ENCODE results near the gene CHRNB4.

CHRNB4 gene

GRCh38 chr15:78630886-78631633, 9.9 kb downstream of the CHRNB4 start:
- DNase-seq (ENCODE audit: low read depth) = no peak

- no peak for DNase-seq (ENCODE audit: low read depth)
Measured at GRCh38 chr15:78629716-78630065, 11.3 kb downstream of the CHRNB4 start.

DNA sequence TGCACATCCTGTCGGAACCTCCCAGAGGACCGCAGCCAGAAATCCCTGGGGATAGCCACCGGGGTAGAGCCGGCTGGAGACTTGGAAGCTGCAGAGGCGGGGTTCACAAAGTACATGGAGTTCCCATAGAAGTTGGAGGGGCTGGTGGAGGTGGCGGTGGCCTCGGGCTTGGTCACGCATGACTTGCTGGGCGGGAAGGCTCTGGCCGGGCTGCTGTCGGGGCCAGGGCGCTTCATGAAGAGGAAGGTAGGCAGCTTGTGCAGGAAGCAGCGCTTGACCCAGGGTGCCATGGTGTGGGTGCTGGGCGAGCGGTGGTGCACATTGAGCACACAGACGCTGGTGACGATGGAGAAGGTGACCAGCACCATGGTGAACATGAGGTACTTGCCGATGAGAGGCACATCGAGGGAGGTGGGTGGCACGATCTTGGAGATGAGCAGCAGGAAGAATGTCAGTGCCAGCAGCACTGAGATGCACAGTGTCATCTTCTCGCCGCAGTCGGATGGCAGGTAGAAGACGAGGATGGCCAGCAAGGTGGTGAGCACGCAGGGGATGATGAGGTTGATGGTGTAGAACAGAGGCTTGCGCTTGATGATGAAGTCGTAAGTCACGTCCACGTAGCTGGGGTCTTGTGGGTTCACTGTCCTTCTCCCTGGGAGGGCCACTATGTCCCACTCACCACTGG, 11.8 kb downstream of the CHRNB4 start:
- DNase-seq (ENCODE audit: low read depth) = no peak

DNA sequence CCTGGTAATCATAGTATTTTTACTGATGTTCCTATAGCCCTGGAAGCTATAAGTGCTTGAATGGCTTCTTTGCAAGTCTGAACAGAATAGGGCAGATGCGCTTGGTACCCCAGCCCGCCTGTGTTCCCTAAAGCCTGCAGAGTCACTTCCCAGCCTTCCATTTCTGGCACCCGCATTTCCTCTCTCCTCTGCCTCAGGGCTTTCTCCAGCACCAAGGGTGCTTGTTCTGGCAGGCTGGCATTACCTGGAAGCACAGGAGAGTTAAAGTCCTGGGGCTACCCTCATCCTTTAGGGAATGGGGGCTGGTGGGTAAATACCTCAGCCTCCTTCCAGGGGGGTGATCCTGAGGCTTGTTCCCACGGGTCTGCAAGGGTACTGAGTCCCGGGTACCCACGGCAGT, 12.8 kb downstream of the CHRNB4 start:
- no peak for DNase-seq (ENCODE audit: low read depth)

DNA sequence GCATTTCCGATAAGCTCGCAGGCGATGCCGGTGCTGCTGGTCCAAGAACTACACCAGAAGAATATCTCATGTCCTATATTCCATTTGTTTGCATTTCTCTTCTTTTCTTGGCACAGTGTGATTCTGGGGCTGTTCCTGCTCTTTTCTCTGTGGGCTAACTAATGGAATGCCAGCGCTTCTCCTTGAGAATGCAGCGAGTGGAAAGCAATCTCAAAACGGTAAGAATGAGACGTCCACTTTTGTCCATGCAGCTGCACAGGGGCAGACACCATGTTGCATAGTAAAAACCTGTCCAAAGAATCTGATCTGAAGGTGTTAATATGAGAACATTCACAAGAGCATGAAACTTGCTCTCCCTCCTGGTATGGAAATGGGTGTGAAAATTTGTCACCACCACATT, 13.7 kb downstream of the CHRNB4 start:
- no peak for DNase-seq (ENCODE audit: low read depth)

- no peak for DNase-seq (ENCODE audit: low read depth)
Measured at GRCh38 chr15:78626381-78626995, 14.5 kb downstream of the CHRNB4 start.

- no peak for DNase-seq (ENCODE audit: low read depth)
Measured at GRCh38 chr15:78625606-78626280, 15.3 kb downstream of the CHRNB4 start.

DNA sequence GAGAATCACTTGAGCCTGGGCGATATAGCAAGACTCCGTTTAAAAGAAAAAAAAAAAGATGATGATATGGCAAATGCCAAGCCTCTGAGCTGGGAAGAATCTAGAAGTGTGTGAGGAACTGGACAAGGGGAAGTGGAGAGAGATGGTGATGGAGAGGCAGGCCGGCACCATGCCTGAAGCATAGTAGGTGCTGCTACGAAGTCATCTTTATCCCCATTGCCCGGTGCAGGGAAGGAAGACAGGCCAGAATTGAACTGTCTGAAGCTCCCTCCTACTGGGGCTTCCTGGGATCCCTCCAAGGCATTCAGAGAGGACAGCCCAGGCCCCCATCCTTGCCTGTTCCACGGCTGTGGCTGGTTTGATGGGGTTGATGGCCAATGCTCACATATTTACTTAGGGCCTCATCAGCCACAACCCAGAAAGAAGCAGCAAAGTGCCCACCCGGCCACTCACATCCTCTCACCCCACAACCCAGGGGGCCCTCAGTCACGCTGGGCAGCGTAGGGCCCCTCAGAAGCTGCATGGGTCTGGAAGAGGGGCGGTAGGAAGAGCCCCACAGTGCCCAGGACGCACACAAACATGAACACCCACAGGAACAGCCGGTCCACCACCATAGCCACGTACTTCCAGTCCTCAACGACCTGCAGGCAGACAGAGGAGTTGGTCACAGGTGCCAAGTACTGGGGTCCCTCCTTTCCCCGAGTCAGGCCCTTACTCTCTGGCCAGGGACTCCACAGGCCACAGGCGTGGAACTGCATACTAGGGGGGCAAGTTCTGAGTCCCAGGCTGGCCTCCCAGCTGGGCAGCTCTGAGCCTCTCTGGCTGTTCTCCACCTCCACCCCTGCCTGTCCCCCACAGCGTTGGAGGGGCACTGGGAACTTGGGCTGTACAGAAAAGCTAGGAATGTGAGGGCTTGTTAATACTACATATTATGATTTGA, 16.1 kb downstream of the CHRNB4 start:
- no peak for DNase-seq (ENCODE audit: low read depth)

GRCh38 chr15:78623786-78624497, 17.1 kb downstream of the CHRNB4 start:
- DNase-seq (ENCODE audit: low read depth) = no peak

DNA sequence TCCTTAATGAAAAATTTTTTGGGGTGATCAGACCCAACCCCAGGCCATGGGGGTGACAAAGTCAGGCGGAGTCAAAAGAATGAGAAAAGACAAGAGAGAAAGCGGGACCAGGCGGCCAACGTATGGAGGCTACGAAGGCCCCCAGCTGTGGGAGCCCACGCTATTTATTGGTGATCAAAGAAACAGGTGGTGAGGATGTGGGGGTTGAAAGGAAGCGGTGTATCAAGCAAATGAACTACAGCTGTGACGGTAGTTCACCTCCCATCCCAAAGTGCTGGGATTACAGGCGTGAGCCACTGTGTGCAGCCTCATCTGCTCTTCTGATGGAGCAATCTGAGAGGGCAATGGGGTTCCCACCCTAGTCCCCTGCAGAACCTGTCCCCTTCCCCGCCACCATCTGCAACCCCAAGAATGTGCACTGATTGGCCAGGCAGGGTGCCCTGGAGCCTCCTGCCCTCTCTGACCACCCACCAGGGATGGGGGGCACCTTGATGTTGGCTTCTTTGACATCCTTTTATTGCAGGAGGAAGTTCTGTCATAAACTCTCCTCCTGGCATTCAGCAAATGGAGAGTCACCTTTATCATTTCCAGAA, 19.1 kb downstream of the CHRNB4 start:
- DNase-seq (ENCODE audit: low read depth) = no peak

GRCh38 chr15:78620527-78621421, 20.2 kb downstream of the CHRNB4 start, which contains the start of gene CHRNA3:
Gene CHRNA3, minus strand, starts transcription at chr15:78620996. Its CDS starts 202 bp downstream, at chr15:78620794.
- no peak for DNase-seq (ENCODE audit: low read depth)

DNA sequence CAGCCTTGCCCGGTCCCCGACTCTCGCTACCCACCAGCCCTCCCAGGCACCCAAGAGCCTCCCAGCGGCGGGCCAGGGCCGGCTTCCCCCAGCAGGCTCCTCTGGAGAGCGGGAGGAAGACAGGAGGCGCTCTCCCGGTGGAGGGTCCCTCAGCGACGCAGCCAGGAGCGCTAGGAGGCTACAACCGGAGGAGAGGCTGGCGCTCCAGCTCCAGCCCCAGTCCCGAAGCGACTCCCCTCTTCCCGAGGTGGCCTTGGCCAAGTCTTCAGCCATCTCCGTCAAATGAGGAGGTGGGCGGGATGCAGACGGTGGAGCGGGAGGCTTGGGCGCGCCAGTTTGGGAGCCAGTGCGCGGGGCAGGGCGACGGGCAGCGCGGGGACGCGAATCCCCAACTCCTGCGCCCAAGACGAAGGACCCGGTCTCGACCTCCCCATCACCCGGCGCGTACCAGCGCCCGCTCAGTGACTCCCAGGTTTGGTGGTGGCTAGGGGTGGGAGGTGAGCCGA, 20.9 kb downstream of the CHRNB4 start:
- DNase-seq (ENCODE audit: low read depth) = no peak

- DNase-seq (ENCODE audit: low read depth) = no peak
Measured at GRCh38 chr15:78619022-78619950, 21.7 kb downstream of the CHRNB4 start.

DNA sequence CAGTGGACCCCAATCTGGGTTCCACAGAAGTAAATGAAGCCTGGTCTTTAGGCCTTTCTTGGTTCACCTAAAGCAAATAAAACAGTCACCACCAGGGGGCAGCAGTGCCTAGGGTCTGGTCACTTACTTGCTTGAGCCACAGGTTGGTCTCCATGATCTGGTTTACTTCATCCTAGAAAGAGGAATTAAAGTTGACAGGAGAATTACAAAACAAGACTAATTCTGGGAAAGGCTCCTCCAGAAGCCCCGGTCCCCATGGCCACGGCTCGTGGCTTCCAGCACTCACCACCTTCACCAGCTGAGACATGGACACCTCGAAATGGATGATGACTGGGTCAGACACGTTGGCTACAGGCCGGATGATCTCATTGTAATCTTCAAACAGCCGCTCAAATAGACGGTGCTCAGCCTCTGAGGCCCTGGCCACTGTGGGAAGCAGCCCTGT, 22.5 kb downstream of the CHRNB4 start:
- DNase-seq (ENCODE audit: low read depth) = peak; percentile 77

GRCh38 chr15:78618064-78618463, 22.9 kb downstream of the CHRNB4 start:
- DNase-seq (ENCODE audit: low read depth) = no peak

DNA sequence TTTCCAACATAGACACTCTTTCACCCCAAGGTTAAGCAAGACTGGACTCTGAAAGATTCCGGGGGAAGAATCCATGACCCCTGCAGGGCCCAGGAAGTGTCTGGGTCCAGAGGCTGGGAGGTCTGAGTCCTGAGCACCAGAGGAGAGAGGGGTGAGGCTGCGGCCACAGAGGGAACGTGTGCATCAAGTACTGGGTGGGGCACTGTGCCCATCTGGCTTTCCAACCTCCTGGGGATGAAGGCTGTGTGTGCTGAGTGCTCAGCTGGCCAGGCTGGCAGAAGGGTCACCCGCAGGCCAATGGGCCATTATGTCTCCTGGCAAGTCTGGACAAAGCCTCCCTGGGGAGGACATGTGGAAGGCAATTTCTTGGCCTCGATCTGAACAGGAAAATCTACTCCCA, 23.5 kb downstream of the CHRNB4 start:
- DNase-seq (ENCODE audit: low read depth) = no peak

- no peak for DNase-seq (ENCODE audit: low read depth)
Measured at GRCh38 chr15:78617076-78617475, 23.9 kb downstream of the CHRNB4 start.

GRCh38 chr15:78616506-78616905, 24.5 kb downstream of the CHRNB4 start:
- DNase-seq (ENCODE audit: low read depth) = no peak
